Measurements from ENCODE around the gene SNTB2.

SNTB2 gene

DNA sequence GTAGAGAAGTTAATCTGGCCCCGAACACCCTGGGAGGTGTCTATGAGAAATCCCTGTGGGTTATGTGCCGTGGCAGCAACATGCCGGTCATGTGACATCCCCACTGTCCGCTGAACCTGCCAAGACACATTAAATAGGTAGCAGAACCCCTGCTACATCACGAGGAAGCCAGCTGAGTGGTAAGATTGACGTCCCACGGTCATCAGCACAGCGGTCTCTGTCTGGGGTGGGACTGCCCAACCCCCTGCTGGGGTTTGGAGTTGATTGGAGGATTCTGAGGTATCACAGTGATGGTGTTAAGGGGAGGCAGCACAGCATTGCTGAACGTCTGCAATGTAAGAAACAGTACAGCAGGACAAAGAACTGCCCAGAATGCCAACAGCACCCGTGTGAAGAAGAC is 162.6 kb downstream of the SNTB2 start:
- no peak for DNase-seq

DNA sequence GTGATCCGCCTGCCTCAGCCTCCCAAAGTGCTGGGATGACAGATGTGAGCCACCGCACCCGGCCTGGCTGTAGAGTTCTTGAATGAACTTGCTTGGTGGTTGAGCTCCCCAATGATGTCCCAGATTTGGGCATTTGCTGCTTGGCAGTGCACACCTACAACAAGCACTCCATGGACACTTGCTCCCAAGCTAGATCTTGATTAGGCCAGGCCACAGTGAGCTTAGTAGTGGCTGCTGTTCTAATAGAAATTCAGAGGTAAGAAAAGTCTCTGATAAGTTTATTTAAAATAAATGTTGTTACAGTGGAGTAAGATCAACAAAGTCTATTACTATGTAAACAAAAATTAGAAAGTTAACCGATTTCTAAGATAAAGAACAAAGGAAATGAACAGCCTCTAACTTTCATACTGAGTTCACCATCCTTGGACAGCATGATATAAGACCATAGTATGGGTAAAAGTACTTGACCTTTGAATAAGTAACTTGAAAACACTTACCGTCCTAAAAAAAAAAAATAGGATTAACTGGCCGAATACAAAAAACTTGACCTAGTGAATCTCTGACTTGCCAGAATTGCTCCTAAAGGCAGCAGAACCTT is 163.7 kb downstream of the SNTB2 start:
- no peak for DNase-seq

DNA sequence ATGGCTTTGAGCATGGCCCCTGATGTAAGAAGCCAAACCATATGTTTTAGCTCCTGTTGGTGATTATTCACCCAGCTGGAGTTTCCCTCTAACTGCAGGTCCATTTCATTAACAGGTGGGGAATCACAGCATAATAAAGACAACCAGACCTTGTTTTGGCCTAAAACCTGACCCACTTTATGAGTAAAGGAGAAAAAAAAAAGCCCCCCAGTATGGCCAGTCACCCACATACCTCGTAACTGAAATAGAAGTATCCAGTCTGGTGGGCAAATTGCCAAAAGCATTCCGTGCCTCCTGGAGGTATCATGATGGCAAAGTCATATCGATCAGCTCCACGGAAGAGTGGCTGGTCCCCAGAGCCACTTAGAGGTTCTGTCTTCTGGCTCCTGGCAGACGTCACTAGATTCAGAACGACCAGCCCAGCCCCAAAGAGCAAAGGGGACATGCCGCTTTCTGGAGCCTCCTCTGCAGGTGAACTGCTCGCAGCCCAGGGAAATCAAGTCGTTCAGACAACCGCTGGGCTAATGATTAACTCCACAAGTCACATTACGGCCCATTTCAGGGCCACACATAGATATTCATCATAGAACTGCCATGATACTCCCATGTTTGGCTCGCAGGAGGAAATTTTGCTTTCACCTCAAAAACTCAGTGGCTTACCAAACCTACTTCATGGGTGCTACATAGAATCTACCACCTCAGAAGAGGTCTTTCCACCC is 164.5 kb downstream of the SNTB2 start, which contains the start of gene TMED6:
TSS of gene TMED6 (minus strand) at position 478 of the 719 bp plus-strand sequence. CDS start at position 445, 33 bp downstream.
- DNase-seq, result no peak

Measured in NCI-H748 treated with DMSO at 0.1 percent for 48 hours (cell line).